GM21528 (cell line): ENCODE measurements around the gene EDC3.

Experiments
- ATAC-seq: cut with Tn5 transposase; IDR thresholded peaks from one replicate; pipeline ENCODE4 v1.9.1; 2021; ENCODE audit warnings: mild to moderate bottlenecking, moderate library complexity; ENCODE audit not compliant: unreplicated experiment, low FRiP score

Gene EDC3

GRCh38 chr15:74585191-74585590, 110.6 kb downstream of the EDC3 start:
- ATAC-seq = no peak

GRCh38 chr15:74584779-74585178, 111.0 kb downstream of the EDC3 start:
- no peak for ATAC-seq

GRCh38 chr15:74584204-74584603, 111.6 kb downstream of the EDC3 start:
- ATAC-seq = no peak
